Vagina (tissue), 2 donors: ENCODE results near the gene NDST1.

Experiments
- POLR2A ChIP-seq, 2 donors: fragments of 450-650 bp; IDR thresholded peaks; one replicate each; pipeline ENCODE4 v1.6.1; 2017; ENCODE audit warnings: antibody characterized with exemption in 2 of 2, mild to moderate bottlenecking in 2 of 2, moderate library complexity in 2 of 2
- TF ChIP-seq, protein P1 (sequence below), 3 experiments: fragments of 450-650 bp in 2 of 3; fragments of 200-600 bp in 1 of 3; sonication (generic) in 1 of 3; IDR thresholded peaks; one replicate each; pipeline ENCODE4 v1.5.1; 2017 to 2019; ENCODE audit warnings: antibody characterized with exemption in 3 of 3, mild to moderate bottlenecking in 2 of 3, moderate library complexity in 2 of 3

DNA sequence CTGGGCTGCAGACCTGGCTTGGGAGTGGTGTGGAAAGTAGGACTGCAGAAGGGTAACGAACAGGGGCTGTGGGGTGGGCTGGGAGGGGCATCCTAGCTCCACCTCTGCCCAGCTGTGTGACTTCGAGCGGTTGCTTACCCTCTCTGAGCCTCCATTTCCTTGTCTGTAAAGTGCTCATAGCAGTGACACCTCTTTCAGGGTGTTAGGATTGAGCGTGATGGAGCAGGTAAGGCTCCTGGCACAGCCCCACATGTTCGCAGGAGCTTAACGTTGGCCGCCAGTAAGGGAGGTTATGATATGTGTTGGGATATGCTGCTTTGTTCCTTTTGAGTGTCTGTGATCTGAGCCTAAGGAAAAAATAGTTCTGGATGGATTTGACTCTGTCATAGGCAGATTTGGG is 2.1 kb downstream of the NDST1 start:
- TF ChIP-seq, protein P1, sequence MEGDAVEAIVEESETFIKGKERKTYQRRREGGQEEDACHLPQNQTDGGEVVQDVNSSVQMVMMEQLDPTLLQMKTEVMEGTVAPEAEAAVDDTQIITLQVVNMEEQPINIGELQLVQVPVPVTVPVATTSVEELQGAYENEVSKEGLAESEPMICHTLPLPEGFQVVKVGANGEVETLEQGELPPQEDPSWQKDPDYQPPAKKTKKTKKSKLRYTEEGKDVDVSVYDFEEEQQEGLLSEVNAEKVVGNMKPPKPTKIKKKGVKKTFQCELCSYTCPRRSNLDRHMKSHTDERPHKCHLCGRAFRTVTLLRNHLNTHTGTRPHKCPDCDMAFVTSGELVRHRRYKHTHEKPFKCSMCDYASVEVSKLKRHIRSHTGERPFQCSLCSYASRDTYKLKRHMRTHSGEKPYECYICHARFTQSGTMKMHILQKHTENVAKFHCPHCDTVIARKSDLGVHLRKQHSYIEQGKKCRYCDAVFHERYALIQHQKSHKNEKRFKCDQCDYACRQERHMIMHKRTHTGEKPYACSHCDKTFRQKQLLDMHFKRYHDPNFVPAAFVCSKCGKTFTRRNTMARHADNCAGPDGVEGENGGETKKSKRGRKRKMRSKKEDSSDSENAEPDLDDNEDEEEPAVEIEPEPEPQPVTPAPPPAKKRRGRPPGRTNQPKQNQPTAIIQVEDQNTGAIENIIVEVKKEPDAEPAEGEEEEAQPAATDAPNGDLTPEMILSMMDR (IDR thresholded peaks at IDR 0.05), result no peak
- no peak for TF ChIP-seq POLR2A (IDR thresholded peaks at IDR 0.05)
